ENCODE results near the gene DCAF7.

Gene DCAF7

GRCh38 chr17:63535640-63536039, 14.6 kb upstream of the DCAF7 start:
- TF ChIP-seq ZNF384 (IDR thresholded peaks at IDR 0.05) (no peak), HDGF (IDR thresholded peaks at IDR 0.05; ENCODE audit: borderline replicate concordance) (no peak), FOXA1 (IDR thresholded peaks at IDR 0.05) (no peak), SP1 (IDR thresholded peaks at IDR 0.05) (no peak), SUZ12 (IDR thresholded peaks at IDR 0.05) (no peak), ELF4 (IDR thresholded peaks at IDR 0.05) (no peak), NFRKB (IDR thresholded peaks at IDR 0.05) (no peak), LEF1 (IDR thresholded peaks at IDR 0.05; ENCODE audit: borderline replicate concordance) (no peak), PKNOX1 (IDR thresholded peaks at IDR 0.05) (no peak), CTBP1 (IDR thresholded peaks at IDR 0.05; ENCODE audit: borderline replicate concordance) (no peak), ARNT (IDR thresholded peaks at IDR 0.05) (no peak), FOXM1 (IDR thresholded peaks at IDR 0.05; ENCODE audit: borderline replicate concordance) (no peak), TARDBP (IDR thresholded peaks at IDR 0.05) (no peak), L3MBTL2 (conservative IDR thresholded peaks at IDR 0.05) (no peak), BHLHE40 (IDR thresholded peaks at IDR 0.05; ENCODE audit: borderline replicate concordance) (no peak), FOXK2 (IDR thresholded peaks at IDR 0.05) (no peak)
- POLR2A ChIA-PET, result no interaction called here
- CTCF ChIA-PET, result no interaction called here
- DNase-seq (ENCODE audit: extremely low spot score), result no peak

GRCh38 chr17:63537001-63537400, 13.3 kb upstream of the DCAF7 start:
- DNase-seq (ENCODE audit: extremely low spot score), result no peak
- no peak for TF ChIP-seq NFRKB (IDR thresholded peaks at IDR 0.05)
- no peak for TF ChIP-seq TARDBP (IDR thresholded peaks at IDR 0.05)
- TF ChIP-seq HDGF (IDR thresholded peaks at IDR 0.05; ENCODE audit: borderline replicate concordance), result no peak
- no peak for TF ChIP-seq L3MBTL2 (conservative IDR thresholded peaks at IDR 0.05)
- no peak for TF ChIP-seq ELF4 (IDR thresholded peaks at IDR 0.05)
- no peak for TF ChIP-seq FOXM1 (IDR thresholded peaks at IDR 0.05; ENCODE audit: borderline replicate concordance)
- no peak for TF ChIP-seq LEF1 (IDR thresholded peaks at IDR 0.05; ENCODE audit: borderline replicate concordance)
- no peak for TF ChIP-seq FOXK2 (IDR thresholded peaks at IDR 0.05)
- no peak for TF ChIP-seq CTBP1 (IDR thresholded peaks at IDR 0.05; ENCODE audit: borderline replicate concordance)
- TF ChIP-seq SUZ12 (IDR thresholded peaks at IDR 0.05), result no peak
- no peak for TF ChIP-seq ZNF384 (IDR thresholded peaks at IDR 0.05)
- no peak for TF ChIP-seq SP1 (IDR thresholded peaks at IDR 0.05)
- TF ChIP-seq ARNT (IDR thresholded peaks at IDR 0.05), result no peak
- ChIA-PET CTCF (no interaction called here), POLR2A (interaction anchor here (0.9 kb wide), 1 partner anchor 14 kb away, joined by 5 read pairs; the partner anchor contains the start of gene DCAF7)

GRCh38 chr17:63537991-63538692, 12.1 kb upstream of the DCAF7 start:
- DNase-seq (ENCODE audit: extremely low spot score), result no peak
- CTCF ChIA-PET, result no interaction called here
- POLR2A ChIA-PET, result no interaction called here
- TF ChIP-seq NFRKB (IDR thresholded peaks at IDR 0.05) (no peak), L3MBTL2 (conservative IDR thresholded peaks at IDR 0.05) (no peak), TARDBP (IDR thresholded peaks at IDR 0.05) (no peak), PKNOX1 (IDR thresholded peaks at IDR 0.05) (no peak), BHLHE40 (IDR thresholded peaks at IDR 0.05; ENCODE audit: borderline replicate concordance) (no peak), FOXM1 (IDR thresholded peaks at IDR 0.05; ENCODE audit: borderline replicate concordance) (no peak), CTBP1 (IDR thresholded peaks at IDR 0.05; ENCODE audit: borderline replicate concordance) (no peak)

GRCh38 chr17:63538693-63539595, 11.3 kb upstream of the DCAF7 start:
- TF ChIP-seq LEF1 (IDR thresholded peaks at IDR 0.05; ENCODE audit: borderline replicate concordance) (no peak), CTBP1 (IDR thresholded peaks at IDR 0.05; ENCODE audit: borderline replicate concordance) (no peak), ZNF384 (IDR thresholded peaks at IDR 0.05) (no peak), BHLHE40 (IDR thresholded peaks at IDR 0.05; ENCODE audit: borderline replicate concordance) (no peak), FOXA1 (IDR thresholded peaks at IDR 0.05) (no peak), PKNOX1 (IDR thresholded peaks at IDR 0.05) (no peak), ELF4 (IDR thresholded peaks at IDR 0.05) (no peak), ARNT (IDR thresholded peaks at IDR 0.05) (no peak), SUZ12 (IDR thresholded peaks at IDR 0.05) (no peak), NFRKB (IDR thresholded peaks at IDR 0.05) (no peak), FOXM1 (IDR thresholded peaks at IDR 0.05; ENCODE audit: borderline replicate concordance) (no peak), HDGF (IDR thresholded peaks at IDR 0.05; ENCODE audit: borderline replicate concordance) (no peak), SP1 (IDR thresholded peaks at IDR 0.05) (no peak), TARDBP (IDR thresholded peaks at IDR 0.05) (no peak), FOXK2 (IDR thresholded peaks at IDR 0.05) (no peak), L3MBTL2 (conservative IDR thresholded peaks at IDR 0.05) (no peak)
- ChIA-PET POLR2A (interaction anchor here (1.3 kb wide), 1 partner anchor 11 kb away, joined by 4 read pairs; no protein-coding TSS in a partner anchor), CTCF (interaction anchor here (0.5 kb wide), 1 partner anchor 145 kb away, joined by 4 read pairs; no protein-coding TSS in a partner anchor)
- no peak for DNase-seq (ENCODE audit: extremely low spot score)

GRCh38 chr17:63540590-63540989, 9.7 kb upstream of the DCAF7 start:
- CTCF ChIA-PET, result interaction anchor here (0.6 kb wide), 1 partner anchor 304 kb away, joined by 3 read pairs; no protein-coding TSS in a partner anchor
- POLR2A ChIA-PET, result no interaction called here
- no peak for TF ChIP-seq PKNOX1 (IDR thresholded peaks at IDR 0.05)
- no peak for TF ChIP-seq ELF4 (IDR thresholded peaks at IDR 0.05)
- no peak for TF ChIP-seq L3MBTL2 (conservative IDR thresholded peaks at IDR 0.05)
- TF ChIP-seq BHLHE40 (IDR thresholded peaks at IDR 0.05; ENCODE audit: borderline replicate concordance), result no peak
- TF ChIP-seq ARNT (IDR thresholded peaks at IDR 0.05), result no peak
- no peak for TF ChIP-seq LEF1 (IDR thresholded peaks at IDR 0.05; ENCODE audit: borderline replicate concordance)
- DNase-seq (ENCODE audit: extremely low spot score), result no peak
